ENCODE data around the gene GSX2. TPM values are rescaled to one million over a fixed set of nuclear protein-coding genes. Genes with fewer than 3 reads are reported as not detected.

The GSX2 gene
- total and polyA plus RNA-seq, 10 of the 15 experiments (the other 5 are each of a cell fraction or from before 2014, with no cell fraction given) = 0.04 to 0.58 (median 0.50) TPM; not detected in 5

DNA sequence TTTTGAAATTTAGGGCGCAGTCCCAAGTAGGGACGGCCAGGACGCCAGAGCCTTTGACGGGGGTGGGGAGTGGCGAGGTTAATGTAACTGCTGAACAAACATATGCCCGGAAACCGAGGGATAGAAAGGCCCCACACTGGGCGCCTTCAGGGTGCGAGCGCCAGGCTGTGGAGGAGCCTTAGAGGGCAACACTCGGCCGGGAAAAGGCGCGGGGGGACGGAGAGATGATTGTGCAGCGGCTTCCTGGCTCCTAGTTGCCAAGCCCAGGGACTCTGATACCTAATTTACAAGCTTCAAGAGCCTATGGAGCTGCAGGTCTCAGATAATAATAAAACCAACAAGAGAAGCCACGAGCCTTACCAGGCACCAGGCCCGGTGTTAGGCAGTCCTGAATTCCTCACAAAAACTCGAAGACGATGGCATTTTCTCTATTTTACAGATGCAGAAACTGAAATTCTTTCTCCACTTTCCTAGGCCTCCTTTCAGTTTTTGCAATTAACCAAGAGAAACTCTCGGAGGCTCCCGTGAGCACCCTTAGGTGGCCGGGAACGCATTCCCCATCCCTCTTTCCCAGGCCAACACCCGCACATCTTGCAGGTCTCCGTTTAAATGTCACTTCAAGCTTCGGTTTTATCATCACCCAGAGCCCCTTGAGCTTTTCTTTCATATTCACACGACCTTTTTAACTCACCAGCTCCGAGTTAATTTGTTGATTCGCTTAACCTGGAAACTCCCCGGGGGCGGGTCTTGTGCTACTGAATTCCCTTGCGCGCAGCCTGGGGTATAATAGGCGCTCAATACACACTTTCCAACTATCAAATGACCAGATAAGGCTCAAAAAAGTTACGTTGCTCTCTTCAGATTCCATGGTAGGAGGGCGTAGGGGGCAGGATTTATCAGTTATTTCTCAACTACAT, 6.4 kb upstream of the GSX2 start (continued):
- TF ChIP-seq BCL3 (IDR thresholded peaks at IDR 0.05; ENCODE audit: borderline replicate concordance, insufficient read depth, low read depth, low read length, poor library complexity, severe bottlenecking) (no peak), ELK1 (IDR thresholded peaks at IDR 0.05; ENCODE audit: low read depth, low read length) (no peak), BHLHE40 (IDR thresholded peaks at IDR 0.05; ENCODE audit: borderline replicate concordance in 1 of 2, low read depth in 2 of 2, low read length in 1 of 2) (no peak), POLR2AphosphoS5 (IDR thresholded peaks at IDR 0.05; ENCODE audit: low read length) (no peak), SMC3 (IDR thresholded peaks at IDR 0.05; ENCODE audit: borderline replicate concordance, low read length) (no peak), BACH1 (IDR thresholded peaks at IDR 0.05; ENCODE audit: borderline replicate concordance) (no peak), EED (IDR thresholded peaks at IDR 0.05; ENCODE audit: low read depth) (no peak), RAD21 (IDR thresholded peaks at IDR 0.05; ENCODE audit: insufficient read depth, low read depth, low read length) (no peak)

DNA sequence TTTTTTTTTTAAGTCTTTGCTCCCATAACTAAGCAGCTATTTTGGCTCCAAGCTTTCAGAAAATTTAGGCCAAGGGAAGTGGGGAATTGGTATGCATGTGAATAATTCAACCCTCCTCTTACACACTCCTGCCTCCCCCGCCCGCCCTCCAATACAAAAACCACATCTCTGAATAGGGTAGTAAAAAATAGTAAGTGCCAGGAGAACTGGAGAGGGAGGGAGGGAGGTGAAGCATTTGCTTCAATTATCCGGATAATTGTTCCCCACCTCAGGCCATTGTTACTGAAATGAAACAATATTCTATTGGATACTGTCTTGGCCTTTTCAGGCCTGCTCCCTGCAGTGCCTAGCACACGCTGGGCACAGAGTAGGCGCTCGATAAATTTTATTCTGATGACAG, 5.5 kb upstream of the GSX2 start:
- BruUV-seq (replicated peaks) = no TSS peak
- WGBS (ENCODE audit: insufficient coverage, insufficient replicate concordance, low lambda C conversion rate, missing lambda C conversion rate) = 63% methylated on average over 6 of the region's 6 CpGs
- peaks cover 8% of the 10 kb centered on the region for H3K4me1 ChIP-seq (ENCODE audit: control insufficient read depth, insufficient read depth, low read length)
- H3K27me3 ChIP-seq (replicated peaks in 1 of 2; ENCODE audit: control insufficient read depth in 2 of 2, insufficient read depth in 2 of 2, low read length in 1 of 2) = peaks cover 13 to 19% of the 10 kb centered on the region in 2 experiments
- CTCF ChIA-PET = interaction anchor here (1.5 kb wide), 1 partner anchor 9 kb away, joined by 3 read pairs; no protein-coding TSS in a partner anchor
- in situ Hi-C loops (cut with MboI) (no loop called here), intact Hi-C loops (cut with micrococcal nuclease; ENCODE audit: unreplicated experiment) (no loop called here)
- no peaks in the 10 kb centered on the region for H3K79me2 ChIP-seq (ENCODE audit: control insufficient read depth, insufficient read depth, low read length)
- no peak overlapping the region for H3K4me3 ChIP-seq
- H3K9ac ChIP-seq (ENCODE audit: control insufficient read depth, insufficient read depth, low read length) = no peak overlapping the region
- DNase-seq (ENCODE audit: low read depth, low spot score) (no peak), ATAC-seq (no peak), FAIRE-seq (no peak)
- H3K36me3 ChIP-seq (ENCODE audit: control insufficient read depth in 2 of 2, insufficient read depth in 2 of 2, low read length in 1 of 2) = no peaks in the 10 kb centered on the region
- H2AFZ ChIP-seq (ENCODE audit: control insufficient read depth, low read depth, low read length) = no peak overlapping the region
- SMC1A ChIA-PET (ENCODE audit: uncharacterized antibody, unreplicated experiment) = interaction anchor here (0.6 to 1.1 kb wide), 2 partner anchors 118 to 567 kb away, joined by 3 to 4 read pairs; no protein-coding TSS in a partner anchor
- no peaks in the 10 kb centered on the region for H4K20me1 ChIP-seq (ENCODE audit: control insufficient read depth, insufficient read depth)
- no peak overlapping the region for H3K27ac ChIP-seq (ENCODE audit: control insufficient read depth, insufficient read depth)
- H3K4me2 ChIP-seq (ENCODE audit: control insufficient read depth, insufficient read depth) = no peak overlapping the region
- POLR2A ChIA-PET = no interaction called here
- no peaks in the 10 kb centered on the region for H3K9me3 ChIP-seq (replicated peaks; ENCODE audit: control insufficient read depth, insufficient read depth, low read length)
- RAD21 ChIA-PET (ENCODE audit: unreplicated experiment) = no interaction called here
- TF ChIP-seq FOXM1 (IDR thresholded peaks at IDR 0.05; ENCODE audit: low read depth, low read length) (no peak), POLR2A (IDR thresholded peaks at IDR 0.05; ENCODE audit: low read depth, low read length) (no peak), NRF1 (conservative IDR thresholded peaks at IDR 0.05; ENCODE audit: low read depth, low read length) (no peak), SUZ12 (IDR thresholded peaks at IDR 0.05; ENCODE audit: unreplicated experiment) (no peak), MTA2 (IDR thresholded peaks at IDR 0.05; ENCODE audit: low read depth) (no peak), NR2C2 (IDR thresholded peaks at IDR 0.05; ENCODE audit: borderline replicate concordance, control insufficient read depth, insufficient read length, low read depth) (no peak), RFX5 (IDR thresholded peaks at IDR 0.05; ENCODE audit: low read depth, low read length) (no peak), E2F8 (IDR thresholded peaks at IDR 0.05; ENCODE audit: low read depth, partially characterized antibody) (no peak)
